ENCODE results near the gene ERVK3-1. TPM values are rescaled to one million over a fixed set of nuclear protein-coding genes. Genes with fewer than 3 reads are reported as not detected.

The ERVK3-1 gene
- total and polyA plus RNA-seq, 2 of the 8 experiments (the other 6 are each of a cell fraction or from before 2014, with no cell fraction given): 29.9 to 31.5 TPM

- TF ChIP-seq CHD7 (IDR thresholded peaks at IDR 0.05; ENCODE audit: insufficient replicate concordance, low read length) (no peak), CHD1 (IDR thresholded peaks at IDR 0.05; ENCODE audit: low read depth, low read length) (no peak), RXRA (IDR thresholded peaks at IDR 0.05; ENCODE audit: insufficient read depth, low read depth, low read length) (no peak), POLR2A (IDR thresholded peaks at IDR 0.05; ENCODE audit: control extremely low read depth in 1 of 2, low read depth in 2 of 2, low read length in 2 of 2) (no peak), POU5F1 (IDR thresholded peaks at IDR 0.05; ENCODE audit: low read depth, low read length) (no peak), RAD21 (IDR thresholded peaks at IDR 0.05 in 1 of 2, conservative IDR thresholded peaks at IDR 0.05 in 1 of 2; ENCODE audit: low read depth in 2 of 2, low read length in 2 of 2) (no peak), KDM5A (IDR thresholded peaks at IDR 0.05; ENCODE audit: low read length) (no peak), SRF (IDR thresholded peaks at IDR 0.05; ENCODE audit: low read depth, low read length) (no peak), RFX5 (IDR thresholded peaks at IDR 0.05; ENCODE audit: borderline replicate concordance, low read depth, low read length) (no peak), EP300 (IDR thresholded peaks at IDR 0.05; ENCODE audit: borderline replicate concordance in 1 of 2, low read depth in 2 of 2, low read length in 2 of 2) (no peak), ZNF274 (IDR thresholded peaks at IDR 0.05; ENCODE audit: borderline replicate concordance, extremely low read depth, low read length) (no peak), POLR2AphosphoS5 (IDR thresholded peaks at IDR 0.05; ENCODE audit: low read depth, low read length) (no peak)
Observed at GRCh38 chr19:58284199-58284598, 21.0 kb upstream of the ERVK3-1 start (continued).
